VCaP (cell line): ENCODE data around the gene MRAS.

Source experiments
- H3K27ac ChIP-seq: fragments of 450-650 bp; 2 replicates; pipeline ENCODE4 v1.5.1; 2017
- TF ChIP-seq, protein P1 (sequence below): fragments of 450-650 bp; conservative IDR thresholded peaks from 2 replicates; pipeline ENCODE4 v1.5.1; 2017; ENCODE audit warnings: mild to moderate bottlenecking, moderate library complexity

The MRAS gene

GRCh38 chr3:138340511-138340910 lies 7.9 kb upstream of the MRAS start:
- H3K27ac ChIP-seq = no peak overlapping the region
- TF ChIP-seq, protein P1, sequence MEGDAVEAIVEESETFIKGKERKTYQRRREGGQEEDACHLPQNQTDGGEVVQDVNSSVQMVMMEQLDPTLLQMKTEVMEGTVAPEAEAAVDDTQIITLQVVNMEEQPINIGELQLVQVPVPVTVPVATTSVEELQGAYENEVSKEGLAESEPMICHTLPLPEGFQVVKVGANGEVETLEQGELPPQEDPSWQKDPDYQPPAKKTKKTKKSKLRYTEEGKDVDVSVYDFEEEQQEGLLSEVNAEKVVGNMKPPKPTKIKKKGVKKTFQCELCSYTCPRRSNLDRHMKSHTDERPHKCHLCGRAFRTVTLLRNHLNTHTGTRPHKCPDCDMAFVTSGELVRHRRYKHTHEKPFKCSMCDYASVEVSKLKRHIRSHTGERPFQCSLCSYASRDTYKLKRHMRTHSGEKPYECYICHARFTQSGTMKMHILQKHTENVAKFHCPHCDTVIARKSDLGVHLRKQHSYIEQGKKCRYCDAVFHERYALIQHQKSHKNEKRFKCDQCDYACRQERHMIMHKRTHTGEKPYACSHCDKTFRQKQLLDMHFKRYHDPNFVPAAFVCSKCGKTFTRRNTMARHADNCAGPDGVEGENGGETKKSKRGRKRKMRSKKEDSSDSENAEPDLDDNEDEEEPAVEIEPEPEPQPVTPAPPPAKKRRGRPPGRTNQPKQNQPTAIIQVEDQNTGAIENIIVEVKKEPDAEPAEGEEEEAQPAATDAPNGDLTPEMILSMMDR = no peak

GRCh38 chr3:138344754-138345153 lies 3.6 kb upstream of the MRAS start:
- H3K27ac ChIP-seq = no peak overlapping the region
- TF ChIP-seq, protein P1 = no peak

- H3K27ac ChIP-seq = peak overlapping the region; percentile 47; the same call in 1 of the 2 replicates
- TF ChIP-seq, protein P1 = no peak
These were observed 668 bp downstream of the MRAS start for GRCh38 chr3:138348754-138349739.

DNA sequence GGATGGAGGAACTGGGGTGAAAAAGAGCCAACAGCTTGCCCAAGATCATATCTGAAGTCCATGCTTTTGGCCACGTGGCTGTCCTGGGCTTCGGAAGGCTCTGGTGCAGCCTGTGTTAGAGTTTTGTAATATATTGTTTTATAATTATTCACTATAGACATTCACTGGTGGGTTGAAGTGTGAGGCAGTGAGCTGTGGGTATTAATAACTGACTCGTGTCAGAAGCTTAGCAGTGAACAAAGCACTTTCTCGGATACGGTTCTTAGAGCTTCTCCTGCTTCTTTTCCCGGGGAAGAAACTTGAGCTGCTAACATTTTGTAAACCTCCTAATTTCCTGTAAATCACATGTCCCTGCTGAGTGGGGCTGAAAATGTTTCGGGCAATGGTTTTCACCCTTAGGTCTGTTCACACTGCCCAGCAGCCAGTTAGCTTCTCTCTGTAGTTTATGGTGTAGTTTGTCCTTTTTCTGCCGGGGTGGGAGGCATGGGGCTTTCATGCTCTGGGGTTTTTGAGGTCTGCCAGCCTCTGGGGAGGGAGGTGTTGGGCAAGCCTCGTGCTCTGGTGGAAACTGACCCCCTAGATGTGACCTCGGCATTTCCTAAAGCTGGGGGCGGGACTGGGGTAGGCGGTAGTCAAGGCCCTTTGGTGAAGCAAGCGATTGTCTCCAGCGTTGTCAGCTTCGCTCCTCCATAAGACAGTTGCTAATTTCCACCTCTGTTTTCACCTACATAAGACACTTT lies 1.7 kb downstream of the MRAS start:
- TF ChIP-seq, protein P1 = no peak
- no peak overlapping the region for H3K27ac ChIP-seq

DNA sequence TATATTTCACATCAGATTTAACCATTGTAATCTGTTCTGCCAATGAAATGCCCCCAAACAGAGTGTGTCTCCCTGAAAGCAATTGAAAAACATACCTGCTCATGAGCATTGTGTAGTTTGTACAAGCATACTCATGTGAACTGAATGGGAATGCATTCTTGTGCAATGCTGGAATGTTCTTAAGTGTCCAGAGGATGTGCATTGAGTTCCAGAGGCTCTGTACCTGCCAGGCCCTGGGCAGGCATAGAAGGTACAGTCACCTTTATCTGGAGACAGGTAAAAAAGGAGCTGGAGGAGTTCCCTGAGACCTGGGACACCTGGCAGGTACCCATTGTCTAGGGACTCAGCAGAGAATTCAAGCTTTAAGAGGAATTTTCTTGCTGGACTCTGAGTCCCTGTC lies 2.8 kb downstream of the MRAS start:
- TF ChIP-seq, protein P1 = no peak
- no peak overlapping the region for H3K27ac ChIP-seq

GRCh38 chr3:138351916-138352550 lies 3.7 kb downstream of the MRAS start:
- H3K27ac ChIP-seq = no peak overlapping the region
- TF ChIP-seq, protein P1 = no peak

DNA sequence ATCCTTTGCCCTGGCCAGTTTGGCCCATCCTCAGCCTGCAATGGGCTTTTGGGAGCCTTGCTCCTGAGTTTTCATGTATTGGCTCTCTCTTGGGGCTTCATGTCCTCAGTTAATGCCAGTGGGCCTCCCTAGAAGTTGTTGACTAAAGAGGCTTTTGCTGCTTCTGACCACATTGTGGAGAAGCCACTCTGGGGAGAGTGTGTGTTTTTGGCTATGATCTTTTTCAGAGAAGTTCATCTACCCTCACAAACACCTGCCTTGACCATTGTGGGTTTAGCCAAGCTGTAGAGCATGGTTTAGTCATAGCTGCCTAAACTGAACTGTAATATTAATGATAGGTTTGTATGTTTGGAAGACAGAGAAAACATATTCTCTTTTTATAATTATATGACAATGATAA lies 6.0 kb downstream of the MRAS start:
- H3K27ac ChIP-seq = no peak overlapping the region
- TF ChIP-seq, protein P1 = no peak
